ENCODE results near the gene MTCH1.

DNA sequence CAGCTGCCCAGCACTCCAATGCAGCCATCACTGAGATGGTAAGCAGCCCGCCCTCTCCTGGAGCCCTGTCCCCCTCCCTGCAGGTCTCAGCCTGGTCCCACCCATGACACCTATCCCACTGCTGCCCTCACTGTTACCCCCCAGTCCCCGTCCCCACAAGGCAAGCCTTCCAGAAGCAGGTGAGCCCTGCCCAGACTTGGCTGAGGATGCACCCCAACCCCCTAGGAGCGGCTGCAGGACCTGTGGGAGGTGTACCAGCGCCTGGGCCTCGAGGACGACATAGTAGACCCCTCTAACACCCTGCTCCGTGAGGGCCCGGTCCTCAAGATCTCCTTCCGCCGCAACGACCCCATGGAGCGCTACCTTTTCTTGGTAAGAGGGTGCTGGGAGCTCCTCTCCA is 28.7 kb upstream of the MTCH1 start:
- TF ChIP-seq EZH2 (IDR thresholded peaks at IDR 0.05; ENCODE audit: low read depth, unreplicated experiment) (no peak), POLR2AphosphoS5 (IDR thresholded peaks at IDR 0.05; ENCODE audit: low read depth) (no peak), ZNF331 (CRISPR knock-in tag; IDR thresholded peaks at IDR 0.05; ENCODE audit: low read depth) (no peak)
